ENCODE data around the gene SIPA1L3.

SIPA1L3 gene

GRCh38 chr19:37969695-37970094 is 62.7 kb downstream of the SIPA1L3 start:
- H3K27ac ChIP-seq (ENCODE audit: low read length) = no peak overlapping the region
- no peaks in the 10 kb centered on the region for H3K27me3 ChIP-seq (replicated peaks; ENCODE audit: insufficient read depth, low read length)
- no peaks in the 10 kb centered on the region for H3K36me3 ChIP-seq (replicated peaks; ENCODE audit: insufficient read depth, low read length)
- no peak for DNase-seq
- H3K9me2 ChIP-seq (replicated peaks; ENCODE audit: insufficient read depth, low read length) = no peaks in the 10 kb centered on the region
- no peak overlapping the region for H2AFZ ChIP-seq (ENCODE audit: low read length)
- no peak overlapping the region for H3K4me3 ChIP-seq (ENCODE audit: low read length)
- no peaks in the 10 kb centered on the region for H4K20me1 ChIP-seq (ENCODE audit: insufficient read depth, low read length)
- H3K9me3 ChIP-seq (replicated peaks; ENCODE audit: insufficient read depth, low read length) = no peaks in the 10 kb centered on the region
- 0 out of 2 replicates have a peak, but pooled peaks cover 3% of the 10 kb centered on the region for H3K79me2 ChIP-seq (ENCODE audit: low read length)
- H3K4me2 ChIP-seq (ENCODE audit: low read depth, low read length) = no peak overlapping the region
- no peak overlapping the region for H3K9ac ChIP-seq (ENCODE audit: low read length)
- H3F3A ChIP-seq (ENCODE audit: insufficient read depth, low read length) = no peaks in the 10 kb centered on the region
- TF ChIP-seq EZH2 (optimal IDR thresholded peaks at IDR 0.05; ENCODE audit: low read depth, low read length) (no peak), EZH2phosphoT487 (IDR thresholded peaks at IDR 0.05; ENCODE audit: low read length) (no peak), CTCF (IDR thresholded peaks at IDR 0.05; ENCODE audit: low read length) (no peak)
- no peaks in the 10 kb centered on the region for H3K4me1 ChIP-seq (ENCODE audit: low read length)

- Histone ChIP-seq H4K20me1 (ENCODE audit: insufficient read depth, low read length) (no peaks in the 10 kb centered on the region), H3K4me3 (ENCODE audit: low read length) (no peak overlapping the region), H2AFZ (ENCODE audit: low read length) (no peak overlapping the region), H3K79me2 (ENCODE audit: low read length) (0 out of 2 replicates have a peak, but pooled peaks cover 3% of the 10 kb centered on the region), H3F3A (ENCODE audit: insufficient read depth, low read length) (no peaks in the 10 kb centered on the region), H3K27ac (ENCODE audit: low read length) (no peak overlapping the region), H3K9me3 (replicated peaks; ENCODE audit: insufficient read depth, low read length) (no peaks in the 10 kb centered on the region), H3K9me2 (replicated peaks; ENCODE audit: insufficient read depth, low read length) (no peaks in the 10 kb centered on the region), H3K4me1 (ENCODE audit: low read length) (no peaks in the 10 kb centered on the region), H3K27me3 (replicated peaks; ENCODE audit: insufficient read depth, low read length) (no peaks in the 10 kb centered on the region), H3K36me3 (replicated peaks; ENCODE audit: insufficient read depth, low read length) (no peaks in the 10 kb centered on the region), H3K4me2 (ENCODE audit: low read depth, low read length) (no peak overlapping the region), H3K9ac (ENCODE audit: low read length) (no peak overlapping the region)
- no peak for DNase-seq
- no peak for TF ChIP-seq EZH2phosphoT487 (IDR thresholded peaks at IDR 0.05; ENCODE audit: low read length)
- no peak for TF ChIP-seq EZH2 (optimal IDR thresholded peaks at IDR 0.05; ENCODE audit: low read depth, low read length)
- TF ChIP-seq CTCF (IDR thresholded peaks at IDR 0.05; ENCODE audit: low read length) = no peak
Observed at GRCh38 chr19:37970699-37971098, 63.7 kb downstream of the SIPA1L3 start.

GRCh38 chr19:37972803-37973202 is 65.8 kb downstream of the SIPA1L3 start:
- Histone ChIP-seq H3K4me2 (ENCODE audit: low read depth, low read length) (no peak overlapping the region), H3K27me3 (replicated peaks; ENCODE audit: insufficient read depth, low read length) (no peaks in the 10 kb centered on the region), H3K4me1 (ENCODE audit: low read length) (no peaks in the 10 kb centered on the region), H3K79me2 (ENCODE audit: low read length) (no peaks in the 10 kb centered on the region), H4K20me1 (ENCODE audit: insufficient read depth, low read length) (no peaks in the 10 kb centered on the region), H3K36me3 (replicated peaks; ENCODE audit: insufficient read depth, low read length) (no peaks in the 10 kb centered on the region), H3K4me3 (ENCODE audit: low read length) (no peak overlapping the region), H3K9me3 (replicated peaks; ENCODE audit: insufficient read depth, low read length) (no peaks in the 10 kb centered on the region), H3K9ac (ENCODE audit: low read length) (no peak overlapping the region), H2AFZ (ENCODE audit: low read length) (no peak overlapping the region), H3K9me2 (replicated peaks; ENCODE audit: insufficient read depth, low read length) (no peaks in the 10 kb centered on the region), H3F3A (ENCODE audit: insufficient read depth, low read length) (no peaks in the 10 kb centered on the region), H3K27ac (ENCODE audit: low read length) (no peak overlapping the region)
- no peak for DNase-seq
- no peak for TF ChIP-seq CTCF (IDR thresholded peaks at IDR 0.05; ENCODE audit: low read length)
- no peak for TF ChIP-seq EZH2phosphoT487 (IDR thresholded peaks at IDR 0.05; ENCODE audit: low read length)
- no peak for TF ChIP-seq EZH2 (optimal IDR thresholded peaks at IDR 0.05; ENCODE audit: low read depth, low read length)
